HG02588 (cell line): ENCODE data around the gene STX7.
A peak's percentile ranks its signal among the peaks of the same experiment; 100 is the strongest.

ENCODE experiments used
- ATAC-seq: cut with Tn5 transposase; IDR thresholded peaks from one replicate; pipeline ENCODE4 v1.9.1; 2021; ENCODE audit warnings: mild to moderate bottlenecking, moderate library complexity; ENCODE audit not compliant: unreplicated experiment

The STX7 gene

DNA sequence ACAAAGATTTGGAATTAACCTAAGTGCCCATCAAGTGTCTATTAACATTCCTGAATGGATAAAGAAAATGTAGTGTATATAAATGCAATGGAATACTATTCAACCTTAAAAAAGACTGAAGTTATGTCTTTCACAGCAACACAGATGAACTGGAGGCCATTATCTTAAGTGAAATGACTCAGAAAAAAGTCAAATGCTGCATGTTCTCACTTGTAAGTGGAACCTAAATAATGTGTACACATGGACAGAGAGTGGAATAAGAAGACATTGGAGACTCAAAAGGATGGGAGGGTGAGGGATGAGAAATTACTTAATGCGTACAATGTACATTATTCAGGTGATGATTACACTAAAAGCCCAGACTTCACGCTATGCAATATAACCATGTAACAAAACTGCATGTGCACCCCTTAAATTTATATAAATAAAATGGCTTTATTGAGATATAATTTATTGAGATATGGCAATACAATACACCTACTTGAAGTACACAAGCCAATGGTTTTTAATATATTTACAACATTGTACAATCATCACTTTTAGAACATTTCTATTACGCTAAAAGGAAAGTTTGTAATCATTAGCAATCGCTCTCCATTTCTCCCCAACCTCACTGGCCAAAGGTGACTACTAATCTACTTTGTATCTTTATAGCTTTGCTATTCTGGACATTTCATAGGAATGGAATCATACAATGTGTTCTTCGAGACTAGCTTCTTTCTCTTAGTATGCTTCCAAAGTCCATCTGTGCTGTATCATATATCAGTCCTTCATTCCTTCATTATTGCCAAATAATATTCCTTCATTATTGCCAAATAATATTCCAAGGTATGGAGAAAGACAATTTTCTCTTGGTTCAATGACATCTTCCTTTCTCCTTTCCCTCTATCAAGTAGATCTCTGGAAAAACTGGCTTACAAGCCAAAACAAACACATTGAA is 5.8 kb downstream of the STX7 start:
- no peak for ATAC-seq

- no peak for ATAC-seq
These were observed 6.5 kb downstream of the STX7 start for GRCh38 chr6:132506461-132506860.

DNA sequence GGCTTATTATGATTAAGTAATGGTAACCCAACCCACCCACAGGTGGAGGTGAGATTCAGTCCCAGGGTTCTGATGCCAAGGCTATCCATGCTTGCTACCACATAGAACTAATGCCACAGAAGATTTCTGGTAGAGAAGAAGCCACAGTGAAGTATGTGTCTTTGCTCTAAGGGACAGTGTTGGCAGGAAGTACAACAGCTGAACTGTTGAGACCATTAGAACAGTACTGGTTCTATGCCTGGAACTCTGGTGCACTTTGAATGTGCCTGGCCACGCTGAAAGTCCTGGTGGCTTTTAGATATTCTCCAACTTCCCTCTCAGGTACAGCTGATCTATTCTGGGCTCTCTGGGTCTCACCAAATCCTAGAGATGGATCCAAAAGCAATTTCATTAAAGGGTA is 7.8 kb downstream of the STX7 start:
- ATAC-seq: no peak

DNA sequence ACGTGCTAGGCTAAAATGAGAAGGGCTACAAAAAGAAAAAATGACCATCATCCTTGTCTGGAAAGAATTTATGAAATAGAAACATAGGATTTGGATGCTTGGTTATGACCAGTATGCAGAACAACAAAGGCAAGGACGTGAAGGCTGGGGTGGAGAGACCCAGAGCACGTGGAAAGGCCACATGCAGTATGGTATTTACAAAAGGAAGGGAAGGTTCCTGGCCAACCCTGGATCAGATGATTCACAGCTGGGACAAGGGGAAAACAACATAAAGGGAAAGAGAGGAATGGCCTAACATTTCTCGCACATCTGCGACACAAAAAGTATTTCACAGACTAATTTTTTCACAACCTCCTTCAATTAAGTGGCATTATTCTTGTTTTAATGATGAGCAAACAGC is 8.2 kb downstream of the STX7 start:
- ATAC-seq: no peak

DNA sequence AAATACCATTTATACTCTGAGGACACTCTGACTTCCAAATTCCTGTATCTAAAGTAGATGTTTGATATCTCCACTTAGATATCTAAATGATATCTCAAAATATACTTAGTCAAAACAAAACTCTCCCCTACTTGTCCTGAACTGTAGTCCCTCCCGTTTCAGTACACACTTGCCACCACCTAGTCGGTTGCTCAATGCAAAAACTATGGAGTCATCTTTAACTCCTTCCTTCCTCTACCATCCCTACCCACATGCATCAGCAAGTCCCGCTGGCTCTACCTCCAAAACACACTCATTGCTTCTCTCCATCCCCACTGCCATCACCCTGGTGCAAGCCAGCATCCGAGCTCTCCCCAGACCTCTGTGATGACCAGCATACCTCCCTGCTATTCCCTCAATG is 13.2 kb downstream of the STX7 start:
- ATAC-seq: no peak

DNA sequence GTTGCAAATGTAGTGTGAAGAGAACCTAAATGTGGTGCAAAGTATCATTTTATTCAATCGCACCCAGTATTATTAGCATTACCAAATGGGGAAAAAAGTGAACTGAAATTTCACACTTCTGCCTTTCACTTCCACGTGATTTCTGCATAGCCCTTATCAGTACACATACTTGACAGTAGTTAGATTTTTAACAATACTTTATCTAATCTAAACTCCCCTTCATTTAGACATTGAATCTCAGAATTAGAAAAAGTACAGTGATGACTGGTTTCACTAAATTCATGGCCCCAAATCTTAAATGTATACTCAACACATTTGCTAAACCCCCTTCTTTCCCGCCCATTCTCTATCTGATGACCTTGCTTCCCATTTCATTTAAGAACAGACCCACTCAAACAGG is 14.3 kb downstream of the STX7 start:
- peak; percentile 54 for ATAC-seq

DNA sequence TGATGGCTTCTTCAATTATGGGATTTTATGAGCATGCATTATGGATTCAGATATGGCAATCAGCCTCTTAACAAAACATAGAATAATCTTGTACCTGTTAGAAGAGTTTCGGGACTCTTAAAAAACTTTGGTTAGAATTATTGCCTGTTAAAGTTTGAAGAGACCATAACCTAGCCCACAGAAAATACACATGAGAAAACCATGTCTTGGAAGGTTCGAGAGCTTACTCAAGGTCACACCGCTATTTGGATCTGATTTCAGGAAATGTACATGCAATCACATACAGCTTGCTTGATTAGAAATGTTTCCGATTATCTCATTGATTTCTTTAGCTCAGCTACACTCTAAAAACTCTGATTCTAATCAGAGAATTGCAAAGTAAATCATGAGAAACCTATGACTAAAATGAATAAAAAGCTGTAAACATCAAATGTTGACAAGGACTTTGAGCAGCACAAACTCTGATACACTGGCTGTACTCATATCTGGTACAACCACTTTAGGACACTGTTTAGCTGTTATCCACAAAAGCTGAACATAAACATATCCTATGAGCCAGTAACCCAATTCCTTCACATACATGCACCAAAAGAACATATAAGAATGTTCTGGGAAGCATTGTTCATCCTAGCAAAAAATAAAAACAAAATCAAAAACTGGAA is 16.3 kb downstream of the STX7 start:
- no peak for ATAC-seq

DNA sequence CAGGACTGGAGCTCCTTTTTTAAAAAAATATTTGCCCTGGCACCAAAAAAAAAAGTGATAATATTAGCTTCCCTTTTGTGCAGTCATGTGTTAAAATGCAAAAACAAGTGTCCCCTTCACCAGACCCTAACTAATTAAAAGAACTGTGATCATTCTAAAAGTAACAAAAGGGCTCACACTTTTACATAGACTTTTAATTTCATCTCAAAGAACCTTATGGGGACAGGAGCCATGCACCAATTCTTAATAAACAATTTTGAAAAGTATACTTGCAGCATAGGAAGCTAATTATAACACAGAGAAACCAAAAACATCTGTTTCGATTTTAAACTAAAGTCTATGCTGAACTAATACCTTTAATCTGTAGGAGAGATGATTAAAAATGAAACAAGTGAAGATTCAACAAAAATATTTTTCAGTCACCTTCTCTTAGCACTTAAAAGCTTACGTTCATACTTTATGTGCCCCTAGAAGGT is 17.3 kb downstream of the STX7 start:
- peak; percentile 47 for ATAC-seq

DNA sequence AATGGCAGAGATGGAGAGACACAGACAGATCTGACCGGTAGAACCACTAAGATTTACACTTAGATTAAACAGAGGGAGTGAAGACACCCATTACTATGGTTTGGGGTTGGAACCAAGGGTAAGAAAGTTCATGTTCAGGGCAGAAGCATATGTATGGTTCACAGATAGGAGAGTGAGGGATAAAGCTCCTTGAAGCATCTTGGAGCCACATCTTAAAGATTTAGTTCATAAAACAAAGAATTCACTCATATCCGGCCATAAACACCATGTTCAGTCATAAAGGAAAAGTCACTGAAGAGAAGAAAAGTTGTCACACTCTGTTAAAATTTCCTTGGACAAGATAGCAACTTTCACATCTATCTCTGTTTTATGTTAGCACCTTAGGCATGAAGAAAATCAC is 18.0 kb downstream of the STX7 start:
- no peak for ATAC-seq

DNA sequence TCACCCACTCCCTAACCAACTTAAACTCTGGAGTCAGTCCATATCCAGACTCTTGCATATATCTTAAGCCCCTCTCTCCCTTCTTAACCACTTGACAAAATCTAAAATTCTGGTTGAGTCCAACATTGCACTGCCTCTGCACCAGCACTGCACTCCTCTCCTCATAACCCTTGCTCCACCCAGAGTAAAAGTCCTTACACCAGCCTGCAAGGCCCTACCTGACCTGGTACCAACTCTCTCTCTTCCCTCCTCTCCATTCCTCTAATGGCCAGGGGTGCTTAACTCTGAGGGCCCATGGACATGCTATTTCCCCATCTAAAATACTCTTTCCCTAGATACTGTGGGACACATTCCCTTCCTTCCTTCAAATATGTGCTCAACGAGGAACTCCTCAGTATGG is 21.0 kb downstream of the STX7 start:
- no peak for ATAC-seq

DNA sequence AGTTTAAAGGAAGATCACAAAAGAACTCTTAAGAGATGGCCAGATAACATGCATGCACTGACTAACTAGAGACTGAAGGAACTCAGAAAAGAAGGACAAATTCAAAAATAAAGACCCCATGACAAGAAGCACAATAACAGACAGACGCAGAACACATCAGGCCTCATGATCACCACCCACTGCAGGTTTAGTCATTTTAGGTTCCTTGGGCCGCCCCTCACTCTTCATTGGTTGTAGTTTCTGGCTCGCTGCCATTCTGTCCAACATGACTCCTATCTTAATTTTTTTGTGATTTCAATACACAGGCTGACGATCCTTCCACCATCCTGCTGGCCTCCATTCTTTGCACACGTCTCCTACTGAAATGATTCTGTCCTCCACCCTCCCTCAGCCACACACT is 21.6 kb downstream of the STX7 start:
- no peak for ATAC-seq

GRCh38 chr6:132490478-132491204 is 22.3 kb downstream of the STX7 start:
- ATAC-seq: peak; percentile 49

DNA sequence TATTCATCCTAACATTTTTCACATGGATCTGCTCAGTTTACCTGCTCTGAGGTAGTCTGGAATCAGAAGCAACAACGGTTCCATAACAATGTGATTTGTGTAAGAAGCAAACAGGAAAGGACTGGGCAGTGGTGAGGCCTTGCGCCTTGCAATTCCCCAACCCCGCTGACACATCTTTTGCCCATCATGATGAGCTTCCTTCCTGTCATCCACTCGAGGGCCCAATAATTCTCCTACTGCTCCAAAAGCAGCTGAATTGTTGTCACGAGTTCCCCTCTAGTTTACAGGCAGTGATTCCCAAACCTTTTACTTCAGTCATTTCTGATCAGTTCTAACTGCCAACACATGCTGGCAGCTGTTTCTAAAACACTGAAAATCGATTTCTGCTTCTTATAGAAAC is 22.9 kb downstream of the STX7 start:
- ATAC-seq: peak; percentile 37

DNA sequence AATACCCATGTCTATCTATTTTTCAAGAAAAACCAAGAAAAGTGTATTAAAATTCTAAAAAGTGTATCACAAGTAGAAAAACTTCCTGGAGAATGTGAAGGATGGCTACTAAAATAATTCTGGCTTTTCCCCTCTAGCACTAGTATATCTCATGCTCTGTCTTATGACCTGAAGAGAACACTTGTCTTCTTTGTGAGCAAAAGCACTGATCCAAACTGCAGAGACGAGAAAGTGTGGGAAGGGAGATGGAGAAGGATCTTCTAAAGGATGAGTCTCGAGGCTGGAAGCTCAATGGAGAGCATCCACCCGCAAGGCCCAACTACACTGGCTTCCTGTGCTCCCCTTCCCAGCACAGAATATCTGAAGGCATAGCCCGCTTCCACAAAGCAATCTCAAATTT is 23.5 kb downstream of the STX7 start:
- no peak for ATAC-seq

DNA sequence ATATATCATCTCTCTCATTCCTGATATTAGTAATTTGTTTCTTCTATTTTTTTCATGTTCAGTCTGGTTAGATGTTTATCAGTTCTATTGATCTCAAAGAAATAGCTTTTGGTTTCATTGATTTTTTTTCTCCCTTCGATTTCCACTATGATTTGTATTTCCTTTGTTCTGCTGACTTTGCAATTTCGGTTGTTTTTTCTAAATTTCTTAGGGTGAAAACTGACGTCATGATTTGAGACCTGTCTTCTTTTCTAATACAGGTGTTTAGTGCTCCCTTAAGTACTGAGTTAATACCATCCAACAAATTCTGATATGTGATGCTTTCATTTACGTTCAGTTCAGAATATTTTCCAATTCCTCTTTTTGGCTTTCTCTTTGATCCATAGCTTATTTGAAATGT is 25.2 kb downstream of the STX7 start:
- ATAC-seq: no peak

GRCh38 chr6:132484680-132485018 is 28.3 kb downstream of the STX7 start:
- ATAC-seq: no peak

GRCh38 chr6:132483779-132484679 is 28.9 kb downstream of the STX7 start:
- peak; percentile 59 for ATAC-seq

DNA sequence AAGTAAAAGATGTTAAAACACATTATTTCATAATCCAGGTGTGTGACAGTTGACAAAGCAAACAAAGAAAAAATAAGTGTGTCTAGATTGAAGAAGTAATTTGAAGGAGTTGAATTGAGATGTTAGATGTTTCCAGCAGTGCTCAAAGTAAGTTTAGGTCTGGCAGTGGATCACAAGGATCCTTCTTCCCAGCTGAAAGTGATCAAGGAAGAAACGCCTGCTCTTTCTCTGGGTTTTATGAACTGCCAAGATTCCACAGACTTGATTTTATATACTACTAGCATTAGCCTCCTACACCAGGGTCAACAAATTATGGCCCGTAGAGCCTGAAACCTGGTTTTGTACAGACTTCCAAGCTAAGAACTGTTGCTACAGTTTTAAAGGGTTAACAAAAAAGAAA is 30.3 kb downstream of the STX7 start:
- no peak for ATAC-seq

GRCh38 chr6:132481189-132481588 is 31.7 kb downstream of the STX7 start:
- ATAC-seq: no peak

GRCh38 chr6:132479131-132479530 is 33.8 kb downstream of the STX7 start:
- no peak for ATAC-seq

- no peak for ATAC-seq
These were observed 34.2 kb downstream of the STX7 start for GRCh38 chr6:132478674-132479073.
